Activated T-cell treated with anti-CD3 and anti-CD28 coated beads, Interleukin-2, amount 50 U/mL, for 72 hours (primary cell): ENCODE data around the gene RNASEH2A. TPM values are rescaled to one million over a fixed set of nuclear protein-coding genes. Genes with fewer than 3 reads are reported as not detected.
A peak's percentile ranks its signal among the peaks of the same experiment; 100 is the strongest.
"Not testable (repeated sequence)": the region's sequence is repeated elsewhere in the genome, so short reads cannot be mapped to it uniquely, and the experiment has no call there.

Experiments
- ATAC-seq, 2 donors: fragments of 150-1000 bp; cut with Tn5 transposase; replicated peaks in 1 of 2; 2 replicates each; pipeline ENCODE4 v1.10.0; 2021; ENCODE audit warnings: moderate library complexity in 2 of 2, mild to moderate bottlenecking in 1 of 2
- DNase-seq, 2 donors: peaks; one replicate each; pipeline ENCODE4 v3.0.0; 2021 to 2022; ENCODE audit warnings: mixed read lengths in 1 of 2
- H3K27ac Mint-ChIP-seq: one replicate; pipeline ENCODE4 v1.8.0; 2022; ENCODE audit warnings: mild to moderate bottlenecking, moderate library complexity, mixed read lengths
- H3K27me3 Mint-ChIP-seq: one replicate; pipeline ENCODE4 v1.8.0; 2022; ENCODE audit warnings: low read depth, mixed read lengths
- H3K36me3 Mint-ChIP-seq, 2 donors: one replicate each; pipeline ENCODE4 v1.8.0; 2022; ENCODE audit warnings: mixed read lengths in 2 of 2, mild to moderate bottlenecking in 1 of 2; ENCODE audit not compliant: insufficient read depth in 2 of 2
- H3K4me1 Mint-ChIP-seq: one replicate; pipeline ENCODE4 v1.8.0; 2022; ENCODE audit warnings: low read depth, mixed read lengths
- H3K4me3 Mint-ChIP-seq, 2 donors: one replicate each; pipeline ENCODE4 v1.8.0; 2022; ENCODE audit warnings: mild to moderate bottlenecking in 2 of 2, mixed read lengths in 2 of 2, moderate library complexity in 2 of 2
- H3K9me3 Mint-ChIP-seq, 2 donors: one replicate each; pipeline ENCODE4 v1.8.0; 2022; ENCODE audit warnings: mixed read lengths in 2 of 2
- total RNA-seq, 2 donors: library from RNA; stranded (reverse); gene quantifications; one replicate each; pipeline ENCODE4 v1.2.3, GENCODE V29; 2022

RNASEH2A gene
- total RNA-seq, 2 donors from 2014 or later, result 29.6 to 31.1 TPM

DNA sequence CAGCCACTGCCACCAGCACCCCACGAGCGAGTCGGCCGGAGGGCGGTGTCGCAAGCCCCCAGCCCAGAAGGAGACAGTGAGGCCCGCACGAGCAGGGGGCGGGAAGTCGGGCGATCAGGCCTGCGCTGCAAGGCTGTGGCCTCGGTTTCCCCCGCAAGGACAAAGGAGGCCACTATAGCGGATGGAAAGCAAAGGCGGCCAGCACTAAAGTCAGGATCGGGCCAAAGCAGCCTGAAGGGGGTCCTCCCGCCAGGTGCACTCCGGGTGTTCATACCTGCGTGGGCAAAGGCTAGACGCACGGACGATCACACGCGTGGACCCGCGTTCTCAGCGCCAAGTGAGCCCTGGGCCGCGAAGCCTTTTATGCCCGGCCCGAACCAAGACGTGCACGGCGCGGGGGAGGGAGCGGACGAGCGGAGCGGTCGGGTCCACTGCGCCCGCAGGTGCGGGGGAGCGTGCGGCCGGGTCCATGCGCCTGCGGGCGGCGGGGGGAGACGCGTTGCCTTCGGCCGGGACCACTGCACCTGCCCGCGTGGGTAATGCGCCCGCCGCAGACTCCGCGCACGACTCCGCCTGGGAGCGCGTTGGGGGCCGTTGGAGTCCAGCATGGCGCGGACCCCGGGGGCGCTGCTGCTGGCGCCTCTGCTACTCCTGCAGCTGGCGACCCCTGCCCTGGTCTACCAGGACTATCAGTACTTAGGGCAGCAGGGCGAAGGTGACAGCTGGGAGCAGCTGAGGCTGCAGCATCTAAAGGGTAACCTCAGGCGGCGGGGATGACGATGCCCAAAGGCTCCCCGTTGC lies 4.7 kb upstream of the RNASEH2A start, which contains the start of the genes PRDX2 and THSD8:
Gene PRDX2 (minus strand): TSS at position 335 of the 801 bp plus-strand sequence. CDS start 539 bp downstream, outside the sequence.
Gene THSD8 (plus strand): TSS at position 604 of the 801 bp plus-strand sequence. CDS start 3 bp downstream, at position 607.
- no peaks in the 10 kb centered on the region for H3K9me3 Mint-ChIP-seq
- peaks cover 41% of the 10 kb centered on the region for H3K4me1 Mint-ChIP-seq
- H3K27ac Mint-ChIP-seq, result peak within 1 kb of the TSS; percentile 87
- DNase-seq, result peak; percentile 88 to 90
- peaks cover 1 to 7% of the 10 kb centered on the region in 2 donors for H3K36me3 Mint-ChIP-seq
- H3K4me3 Mint-ChIP-seq, result peak within 1 kb of the TSS; percentile 94
- no peaks in the 10 kb centered on the region for H3K27me3 Mint-ChIP-seq
- ATAC-seq, result peak; percentile 70 to 71

DNA sequence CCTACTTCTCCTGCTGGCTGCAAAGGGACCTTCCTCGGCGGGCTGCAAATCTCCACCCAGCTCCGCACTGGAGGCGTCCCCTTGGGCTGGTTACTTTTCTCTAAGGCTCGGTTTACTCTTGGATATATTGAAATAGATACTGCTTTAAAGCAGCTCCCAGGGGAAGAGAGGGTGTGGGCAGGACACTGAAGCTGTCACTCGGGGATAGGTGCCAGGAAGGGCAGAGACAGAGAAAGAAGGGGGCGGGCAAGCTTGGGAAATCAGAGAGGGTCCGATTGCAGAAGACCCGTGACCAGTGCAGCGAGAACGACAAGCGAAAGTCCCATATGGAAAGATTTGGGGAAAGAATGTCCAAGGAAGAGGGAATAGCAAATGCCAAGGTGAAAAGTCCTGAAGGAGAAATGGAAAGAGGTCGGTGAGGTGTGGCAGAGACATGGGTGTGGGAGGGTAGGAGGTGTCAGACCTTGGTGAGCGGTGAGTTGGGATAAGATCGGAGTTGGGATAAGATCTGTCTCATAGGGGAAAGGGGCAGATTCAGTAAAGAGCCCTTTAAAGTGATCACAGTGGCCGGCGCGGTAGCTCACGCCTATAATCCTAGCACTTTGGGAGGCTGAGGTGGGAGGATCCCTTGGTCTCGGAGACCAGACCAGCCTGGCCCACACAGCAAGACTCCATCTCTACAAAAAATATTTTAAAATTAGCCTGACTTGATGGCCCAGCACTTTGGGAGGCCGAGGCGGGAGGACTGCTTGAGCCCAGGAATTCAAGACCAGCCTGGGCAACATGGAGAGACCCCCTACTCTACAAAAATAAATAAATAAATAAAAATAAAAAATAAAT lies 3.9 kb upstream of the RNASEH2A start:
- Mint-ChIP-seq H3K9me3 (no peaks in the 10 kb centered on the region), H3K27me3 (no peaks in the 10 kb centered on the region), H3K4me3 (peak overlapping the region; percentile 94), H3K27ac (no peak overlapping the region), H3K4me1 (peaks cover 47% of the 10 kb centered on the region), H3K36me3 (peaks cover 1 to 10% of the 10 kb centered on the region in 2 donors)
- DNase-seq (no peak), ATAC-seq (no peak)

DNA sequence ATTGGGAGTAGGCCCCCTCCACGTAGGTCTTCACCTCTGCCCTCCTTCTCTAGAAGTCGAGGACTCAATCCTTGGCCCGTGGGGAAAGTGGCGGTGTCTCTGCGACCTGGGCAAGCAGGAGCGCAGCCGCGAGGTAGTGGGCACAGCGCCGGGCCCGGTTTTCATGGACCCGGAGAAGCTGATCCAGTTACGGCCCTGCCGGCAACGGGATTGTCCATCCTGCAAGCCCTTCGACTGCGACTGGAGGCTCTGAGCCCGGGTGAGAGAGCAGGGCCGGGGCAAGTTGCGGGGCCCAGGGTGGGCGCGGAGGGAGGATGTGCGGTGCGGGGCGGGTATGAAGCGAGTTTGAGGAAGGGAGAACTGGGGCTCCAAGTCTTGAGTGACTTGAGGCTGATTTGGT lies 2.3 kb upstream of the RNASEH2A start:
- H3K4me3 Mint-ChIP-seq, result no peak overlapping the region
- H3K9me3 Mint-ChIP-seq, result no peaks in the 10 kb centered on the region
- no peak for DNase-seq
- ATAC-seq, result no peak
- H3K36me3 Mint-ChIP-seq, result peaks cover 2 to 9% of the 10 kb centered on the region in 2 donors
- H3K4me1 Mint-ChIP-seq, result peaks cover 52% of the 10 kb centered on the region
- no peak overlapping the region for H3K27ac Mint-ChIP-seq
- no peaks in the 10 kb centered on the region for H3K27me3 Mint-ChIP-seq

GRCh38 chr19:12815088-12815487 lies 8.7 kb downstream of the RNASEH2A start:
- peaks cover 0 to 11% of the 10 kb centered on the region in 2 donors for H3K36me3 Mint-ChIP-seq
- no peaks in the 10 kb centered on the region for H3K27me3 Mint-ChIP-seq
- no peaks in the 10 kb centered on the region for H3K9me3 Mint-ChIP-seq
- ATAC-seq (no peak), DNase-seq (no peak)
- H3K4me3 Mint-ChIP-seq, result no peak overlapping the region
- H3K4me1 Mint-ChIP-seq, result no peaks in the 10 kb centered on the region
- no peak overlapping the region for H3K27ac Mint-ChIP-seq

GRCh38 chr19:12817188-12817587 lies 10.8 kb downstream of the RNASEH2A start:
- not testable (repeated sequence) for DNase-seq, H3K4me3 Mint-ChIP-seq, ATAC-seq, H3K4me1 Mint-ChIP-seq, H3K9me3 Mint-ChIP-seq, H3K27me3 Mint-ChIP-seq, H3K27ac Mint-ChIP-seq
- H3K36me3 Mint-ChIP-seq, result peaks cover 3 to 11% of the 10 kb centered on the region in 2 donors

- not testable (repeated sequence) for DNase-seq, H3K9me3 Mint-ChIP-seq, H3K27me3 Mint-ChIP-seq, H3K4me1 Mint-ChIP-seq, H3K27ac Mint-ChIP-seq, H3K4me3 Mint-ChIP-seq, ATAC-seq, H3K36me3 Mint-ChIP-seq
These were observed 11.4 kb downstream of the RNASEH2A start for GRCh38 chr19:12817810-12818209.

GRCh38 chr19:12821761-12822160 lies 15.4 kb downstream of the RNASEH2A start:
- H3K4me1 Mint-ChIP-seq, result peaks cover 13% of the 10 kb centered on the region
- no peak for DNase-seq
- peak in 1 of 2 donors; percentile 44 for ATAC-seq

DNA sequence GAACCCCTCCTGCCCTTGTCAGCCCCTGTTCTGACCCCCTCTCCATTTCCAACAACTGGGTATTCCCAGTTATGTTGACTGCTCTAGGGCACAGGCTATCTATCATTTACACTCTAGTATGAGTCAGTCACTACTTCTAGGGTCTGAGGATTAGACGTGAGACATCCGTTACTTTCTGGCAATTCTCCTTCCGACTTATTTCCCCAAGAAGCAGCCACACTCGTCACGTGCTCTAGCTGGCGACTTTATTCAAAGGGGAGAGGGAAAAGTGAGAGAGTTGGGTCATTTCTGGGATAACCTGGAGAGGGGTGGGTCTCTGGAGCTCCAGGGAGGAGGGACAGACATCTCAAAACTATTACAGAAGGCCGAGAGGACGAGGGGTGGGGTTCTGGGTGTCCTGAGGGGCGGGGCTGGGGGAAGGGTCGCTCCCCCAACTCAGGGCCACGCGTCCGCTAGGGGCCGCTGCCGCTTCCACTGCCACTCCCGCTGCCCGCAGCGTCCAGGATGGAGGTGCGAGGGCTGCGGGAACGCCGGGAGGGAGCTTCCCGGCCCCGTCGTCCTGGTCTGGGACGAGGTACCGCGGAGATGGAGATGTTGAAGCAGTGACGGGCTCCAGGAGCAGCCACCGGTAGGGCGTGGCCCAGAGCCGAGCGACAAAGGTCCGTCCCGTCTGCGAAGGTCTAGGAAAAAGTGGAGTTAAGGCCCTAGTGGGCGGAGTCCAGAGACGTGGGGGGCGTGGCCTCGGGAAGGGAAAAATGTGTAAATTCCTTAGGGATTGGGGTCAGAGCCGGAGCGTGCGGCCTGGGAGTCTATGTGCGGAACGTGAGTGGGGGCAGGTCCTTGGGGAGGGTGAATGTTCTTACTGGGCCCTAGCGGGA lies 19.1 kb downstream of the RNASEH2A start:
- peak; percentile 52 to 59 for DNase-seq
- peak overlapping the region; percentile 58 to 71 for H3K4me3 Mint-ChIP-seq
- peaks cover 13% of the 10 kb centered on the region for H3K4me1 Mint-ChIP-seq
- H3K27ac Mint-ChIP-seq, result no peak overlapping the region
- ATAC-seq, result peak; percentile 65 to 73
- H3K27me3 Mint-ChIP-seq, result peaks cover 50% of the 10 kb centered on the region
- H3K36me3 Mint-ChIP-seq, result peaks cover 0 to 3% of the 10 kb centered on the region in 2 donors
- H3K9me3 Mint-ChIP-seq, result peaks cover 3% of the 10 kb centered on the region in 2 donors

More at GRCh38 chr19:12821761-12822160, 15.4 kb downstream of the RNASEH2A start:
- no peak overlapping the region for H3K4me3 Mint-ChIP-seq
- H3K36me3 Mint-ChIP-seq, result peaks cover 0 to 3% of the 10 kb centered on the region in 2 donors
- H3K27me3 Mint-ChIP-seq, result peaks cover 21% of the 10 kb centered on the region
- no peak overlapping the region for H3K27ac Mint-ChIP-seq
- H3K9me3 Mint-ChIP-seq, result peaks cover 3% of the 10 kb centered on the region in 2 donors

DNA sequence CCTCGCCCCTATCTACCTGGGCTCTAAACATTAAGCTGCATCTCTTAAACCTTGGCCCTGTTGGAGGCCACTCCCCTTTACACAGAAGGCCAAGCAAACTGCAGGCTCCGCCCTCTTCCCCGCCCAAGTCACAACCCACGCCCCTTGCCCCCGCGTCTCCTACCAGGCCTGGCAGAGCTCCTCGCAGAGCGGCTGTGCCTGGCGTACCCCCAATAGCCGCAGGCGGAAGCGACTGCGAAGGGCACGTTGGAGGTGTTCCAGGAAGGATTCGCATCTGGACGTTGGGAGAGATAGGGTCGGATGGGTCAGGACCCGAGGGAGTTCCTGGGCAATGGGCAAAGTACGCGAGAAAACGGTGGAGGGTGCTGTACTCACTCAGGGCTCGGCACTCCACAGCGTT lies 22.1 kb downstream of the RNASEH2A start:
- ATAC-seq, result peak; percentile 59 to 67
- Mint-ChIP-seq H3K4me3 (no peak overlapping the region), H3K4me1 (peaks cover 25% of the 10 kb centered on the region), H3K36me3 (no peaks in the 10 kb centered on the region), H3K9me3 (no peaks in the 10 kb centered on the region), H3K27me3 (peaks cover 80% of the 10 kb centered on the region), H3K27ac (no peak overlapping the region)
- DNase-seq, result peak; percentile 59 to 63

DNA sequence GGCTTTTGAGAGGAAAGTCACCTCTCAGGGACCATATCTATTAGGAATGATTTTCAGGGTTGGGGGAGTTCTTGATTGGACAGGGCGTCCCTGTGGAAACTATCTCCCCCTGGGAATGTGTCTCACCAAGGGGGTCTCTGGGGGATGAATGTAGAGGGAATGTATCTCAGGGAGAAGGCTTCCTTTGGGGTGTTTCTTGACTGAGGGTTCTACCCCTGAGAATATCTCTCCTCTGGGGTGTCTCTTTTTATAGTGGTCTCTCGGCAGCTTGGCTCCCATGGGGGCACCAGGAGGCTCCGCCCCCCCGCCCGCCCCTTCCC lies 27.0 kb downstream of the RNASEH2A start:
- no peaks in the 10 kb centered on the region for H3K9me3 Mint-ChIP-seq
- DNase-seq (no peak), ATAC-seq (no peak)
- peaks cover 40% of the 10 kb centered on the region for H3K4me1 Mint-ChIP-seq
- H3K27me3 Mint-ChIP-seq, result peaks cover 81% of the 10 kb centered on the region
- H3K4me3 Mint-ChIP-seq, result peak overlapping the region; percentile 47 to 62
- no peaks in the 10 kb centered on the region for H3K36me3 Mint-ChIP-seq
- no peak overlapping the region for H3K27ac Mint-ChIP-seq

- ATAC-seq (peak; percentile 15 to 17), DNase-seq (peak; percentile 44 to 51)
- H3K4me3 Mint-ChIP-seq, result peak overlapping the region; percentile 46 to 64
- no peak overlapping the region for H3K27ac Mint-ChIP-seq
- no peaks in the 10 kb centered on the region for H3K9me3 Mint-ChIP-seq
- H3K4me1 Mint-ChIP-seq, result peaks cover 41% of the 10 kb centered on the region
- H3K27me3 Mint-ChIP-seq, result peaks cover 79% of the 10 kb centered on the region
- H3K36me3 Mint-ChIP-seq, result no peaks in the 10 kb centered on the region
These were observed 27.6 kb downstream of the RNASEH2A start for GRCh38 chr19:12833738-12834565.

DNA sequence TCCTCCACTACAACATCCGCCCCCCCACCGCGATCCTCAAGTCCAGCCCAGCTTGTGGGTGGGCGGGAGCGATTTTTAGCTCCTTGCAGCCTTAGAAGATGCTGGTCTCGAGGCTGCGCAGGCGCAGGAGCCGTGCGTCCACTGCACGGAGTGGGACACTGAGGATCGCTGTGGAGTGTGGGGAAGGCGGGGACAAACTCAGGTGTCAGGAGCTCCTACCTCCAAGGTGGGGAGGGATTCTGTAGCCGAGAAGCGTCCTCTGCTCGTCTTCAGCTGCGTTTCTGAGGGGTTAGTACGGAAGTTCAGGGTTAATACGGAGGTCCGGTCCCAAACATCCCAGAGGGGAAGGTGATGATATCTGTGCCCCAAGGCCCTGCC lies 28.2 kb downstream of the RNASEH2A start, which contains the start of gene RTBDN:
Gene RTBDN (minus strand): TSS at position 14 of the 378 bp plus-strand sequence. CDS start 4,600 bp downstream, outside the sequence.
- no peaks in the 10 kb centered on the region for H3K9me3 Mint-ChIP-seq
- peaks cover 85% of the 10 kb centered on the region for H3K27me3 Mint-ChIP-seq
- H3K36me3 Mint-ChIP-seq, result peaks cover 0 to 5% of the 10 kb centered on the region in 2 donors
- H3K27ac Mint-ChIP-seq, result no peak within 1 kb of the TSS
- peaks cover 47% of the 10 kb centered on the region for H3K4me1 Mint-ChIP-seq
- peak within 1 kb of the TSS; percentile 47 to 64 for H3K4me3 Mint-ChIP-seq
- DNase-seq (peak in 1 of 2 donors; percentile 12), ATAC-seq (no peak)
